RWPE1 (cell line): Measurements from ENCODE around the gene ROMO1.

ENCODE experiments used
- CTCF ChIA-PET: fragments of 350-600 bp; sonication (Branson Sonifier 250); formaldehyde crosslinking; extraction: SDS; loops from one replicate; lab custom pipeline; 2021; lab: Yijun Ruan, JAX
- POLR2A ChIA-PET: fragments of 400-600 bp; formaldehyde crosslinking; extraction: SDS; loops from one replicate; lab custom pipeline; 2020; ENCODE audit warnings: antibody characterized with exemption; ENCODE audit not compliant: low non-redundant PET; lab: Yijun Ruan, JAX
- DNase-seq: peaks from one replicate; pipeline ENCODE4 v3.0.0; 2012; ENCODE audit warnings: low spot score
- H3K27ac ChIP-seq: fragments of 450-650 bp; 2 replicates; pipeline ENCODE4 v1.5.1; 2017
- TF ChIP-seq, protein P1 (sequence below): fragments of 450-650 bp; conservative IDR thresholded peaks from 2 replicates; pipeline ENCODE4 v1.5.1; 2017; ENCODE audit warnings: low read depth, mild to moderate bottlenecking

ROMO1 gene

DNA sequence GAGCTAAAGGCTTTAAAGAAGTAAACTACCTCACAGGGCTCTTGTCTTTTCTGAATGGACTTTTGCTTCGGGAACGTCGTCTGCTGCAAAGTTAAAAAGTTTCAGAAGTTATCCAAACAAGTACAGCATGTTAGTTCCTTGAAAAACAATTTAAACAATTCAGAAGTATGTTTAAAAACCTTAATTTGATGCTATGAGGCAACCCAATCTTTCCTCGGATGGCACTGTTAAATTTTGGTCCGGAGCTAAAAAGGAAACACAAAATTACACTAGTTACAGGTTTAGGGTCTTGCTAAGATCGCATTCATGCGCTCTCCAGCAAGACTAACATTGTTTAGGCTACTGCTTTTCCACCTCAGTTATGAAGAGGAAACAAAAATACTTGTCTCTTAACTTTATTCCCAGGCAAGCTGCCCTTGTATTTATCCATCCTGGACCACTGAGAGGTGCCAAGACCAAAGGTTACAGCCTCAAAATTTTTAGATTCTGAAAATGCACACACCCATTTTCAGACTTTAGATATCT is 30.1 kb downstream of the ROMO1 start:
- ChIA-PET CTCF (no interaction called here), POLR2A (no interaction called here)
- TF ChIP-seq, protein P1, sequence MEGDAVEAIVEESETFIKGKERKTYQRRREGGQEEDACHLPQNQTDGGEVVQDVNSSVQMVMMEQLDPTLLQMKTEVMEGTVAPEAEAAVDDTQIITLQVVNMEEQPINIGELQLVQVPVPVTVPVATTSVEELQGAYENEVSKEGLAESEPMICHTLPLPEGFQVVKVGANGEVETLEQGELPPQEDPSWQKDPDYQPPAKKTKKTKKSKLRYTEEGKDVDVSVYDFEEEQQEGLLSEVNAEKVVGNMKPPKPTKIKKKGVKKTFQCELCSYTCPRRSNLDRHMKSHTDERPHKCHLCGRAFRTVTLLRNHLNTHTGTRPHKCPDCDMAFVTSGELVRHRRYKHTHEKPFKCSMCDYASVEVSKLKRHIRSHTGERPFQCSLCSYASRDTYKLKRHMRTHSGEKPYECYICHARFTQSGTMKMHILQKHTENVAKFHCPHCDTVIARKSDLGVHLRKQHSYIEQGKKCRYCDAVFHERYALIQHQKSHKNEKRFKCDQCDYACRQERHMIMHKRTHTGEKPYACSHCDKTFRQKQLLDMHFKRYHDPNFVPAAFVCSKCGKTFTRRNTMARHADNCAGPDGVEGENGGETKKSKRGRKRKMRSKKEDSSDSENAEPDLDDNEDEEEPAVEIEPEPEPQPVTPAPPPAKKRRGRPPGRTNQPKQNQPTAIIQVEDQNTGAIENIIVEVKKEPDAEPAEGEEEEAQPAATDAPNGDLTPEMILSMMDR = no peak
- no peak overlapping the region for H3K27ac ChIP-seq
- no peak for DNase-seq

DNA sequence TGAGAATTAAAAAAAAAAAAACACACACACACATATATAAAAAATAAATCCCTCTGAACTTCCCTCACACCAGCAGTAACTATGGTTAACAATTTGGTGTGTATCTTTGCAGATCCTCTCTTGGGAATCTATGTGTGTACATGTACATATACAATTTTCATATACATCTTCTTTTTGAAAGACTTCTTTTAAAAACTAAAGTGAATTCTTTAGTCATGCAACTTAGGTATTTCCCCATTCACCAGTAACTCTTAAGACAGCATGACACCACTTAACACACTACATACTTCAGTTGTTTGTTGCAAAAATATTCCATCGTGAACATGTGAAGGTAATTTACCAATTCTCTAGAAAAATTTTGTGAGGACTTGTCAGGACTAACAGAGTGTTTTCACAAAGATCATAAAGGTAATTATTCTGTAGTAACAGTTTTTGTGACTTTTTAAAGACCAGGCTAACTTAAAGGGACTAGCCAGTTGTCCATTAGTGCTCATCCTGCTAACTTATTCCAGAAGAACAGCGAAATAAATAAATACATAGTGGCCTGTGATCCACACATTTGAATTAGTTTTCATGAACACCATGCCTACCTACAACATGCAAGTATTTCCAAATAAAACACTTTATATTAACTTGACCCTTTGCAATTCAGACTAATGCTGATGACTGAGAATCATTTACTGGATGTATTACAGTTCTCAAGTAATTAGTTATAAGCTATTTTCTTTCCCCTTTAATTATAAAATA is 30.8 kb downstream of the ROMO1 start:
- ChIA-PET CTCF (interaction anchor here (0.8 to 1.0 kb wide), 2 partner anchors 9 to 22 kb away, joined by 3 read pairs; no protein-coding TSS in a partner anchor), POLR2A (interaction anchor here (0.7 kb wide), 1 partner anchor 12 kb away, joined by 3 read pairs; the partner anchor contains the start of gene RBM39)
- no peak for DNase-seq
- TF ChIP-seq, protein P1 = no peak
- no peak overlapping the region for H3K27ac ChIP-seq

DNA sequence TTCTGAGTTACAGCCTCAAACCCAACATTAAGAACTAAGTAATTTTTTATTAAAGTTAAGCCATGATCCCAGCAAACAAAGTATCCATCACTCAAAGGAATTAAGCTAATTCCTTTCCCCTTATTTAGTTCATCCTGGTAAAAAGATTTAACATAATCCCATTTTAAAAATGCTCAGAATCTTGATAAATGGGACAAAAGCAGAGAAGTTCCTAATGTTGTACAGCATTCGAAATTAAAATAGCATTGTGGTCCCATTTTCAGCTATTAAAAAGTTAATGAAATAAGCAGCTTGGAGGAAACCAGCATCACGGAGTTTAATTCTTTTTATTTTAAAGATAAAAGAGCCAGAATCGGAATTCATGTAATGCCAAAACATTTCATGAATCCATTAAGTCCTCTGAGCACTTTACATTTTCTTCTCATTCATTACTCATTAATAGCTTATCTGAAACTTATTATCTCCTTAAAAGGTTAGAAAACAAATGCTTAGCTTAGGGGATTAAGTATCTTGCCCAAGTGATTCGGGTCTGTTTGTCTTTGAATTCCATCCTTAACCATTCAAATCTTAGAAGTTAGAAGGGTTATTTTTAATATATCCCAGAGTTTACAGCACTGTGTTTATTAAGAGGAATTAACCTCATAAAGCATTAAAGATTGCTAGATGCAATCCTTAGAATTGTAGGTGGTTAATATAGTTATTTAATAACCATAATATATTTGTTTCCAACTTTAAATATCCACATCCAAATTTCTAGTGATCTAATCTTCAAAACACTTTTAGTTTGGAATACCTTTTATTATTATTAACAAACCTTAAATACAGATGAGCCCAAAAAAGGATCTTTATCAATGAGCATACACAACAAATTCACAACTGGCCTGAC is 31.6 kb downstream of the ROMO1 start:
- CTCF ChIA-PET = interaction anchor here (0.8 to 1.0 kb wide), 2 partner anchors 8 to 23 kb away, joined by 3 read pairs; no protein-coding TSS in a partner anchor
- TF ChIP-seq, protein P1 = no peak
- no peak for DNase-seq
- POLR2A ChIA-PET = interaction anchor here (0.7 kb wide), 1 partner anchor 11 kb away, joined by 3 read pairs; the partner anchor contains the start of gene RBM39
- no peak overlapping the region for H3K27ac ChIP-seq

DNA sequence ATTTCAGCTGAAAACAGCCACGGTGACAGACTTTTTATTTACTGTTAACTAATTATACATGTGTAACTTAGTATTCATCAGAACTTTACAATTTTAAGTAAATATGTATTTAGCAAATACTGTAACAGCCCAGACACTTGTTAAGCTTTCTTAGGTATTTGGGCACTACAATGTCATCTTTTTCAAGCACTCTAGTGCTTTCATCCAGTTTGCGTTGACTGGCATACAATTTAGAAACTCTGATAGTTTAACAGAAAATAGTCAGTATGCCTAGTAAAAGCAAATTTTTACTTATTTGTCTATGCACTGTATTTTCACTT is 32.2 kb downstream of the ROMO1 start:
- DNase-seq = no peak
- ChIA-PET POLR2A (no interaction called here), CTCF (interaction anchor here (1.0 kb wide), 1 partner anchor 8 kb away, joined by 3 read pairs; no protein-coding TSS in a partner anchor)
- TF ChIP-seq, protein P1 = no peak
- no peak overlapping the region for H3K27ac ChIP-seq

DNA sequence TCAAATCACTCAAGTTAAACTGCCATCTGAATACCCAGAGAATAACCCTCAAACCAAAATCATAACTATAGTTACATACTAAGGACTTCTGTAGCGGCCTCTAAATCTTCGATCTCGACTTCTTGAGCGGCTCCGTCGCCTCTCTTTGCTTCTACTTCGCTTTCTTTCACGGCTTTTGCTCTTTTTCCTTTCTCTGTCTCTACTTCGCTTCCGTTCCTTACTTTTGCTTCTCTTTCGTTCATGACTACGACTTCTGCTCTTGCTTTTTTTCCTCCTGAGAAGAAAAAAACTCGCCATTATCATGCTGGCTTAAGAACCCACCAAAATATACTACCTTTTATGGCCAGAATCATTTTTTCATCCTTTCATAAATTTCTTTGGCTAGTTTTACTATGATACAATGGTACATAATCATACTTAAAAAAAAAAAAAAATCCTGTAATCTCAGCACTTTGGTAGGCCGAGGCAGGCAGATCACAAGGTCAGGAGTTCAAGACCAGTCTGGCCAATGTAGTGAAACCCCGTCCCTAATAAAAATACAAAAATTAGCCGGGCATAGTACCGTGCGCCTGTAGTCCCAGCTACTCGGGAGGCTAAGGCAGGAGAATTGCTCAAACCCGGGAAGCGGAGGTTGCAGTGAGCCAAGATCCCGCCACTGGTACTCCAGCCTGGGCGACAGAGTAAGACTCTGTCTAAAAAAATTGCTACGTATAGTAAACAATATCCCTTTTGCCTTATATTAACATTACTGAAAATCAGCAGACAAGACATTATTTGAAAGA is 32.8 kb downstream of the ROMO1 start:
- POLR2A ChIA-PET = no interaction called here
- DNase-seq = no peak
- TF ChIP-seq, protein P1 = no peak
- CTCF ChIA-PET = no interaction called here
- H3K27ac ChIP-seq = no peak overlapping the region
